ENCODE data around the gene SLC25A48. TPM values are rescaled to one million over a fixed set of nuclear protein-coding genes. Genes with fewer than 3 reads are reported as not detected.

The SLC25A48 gene
- polyA plus RNA-seq, 12 donors, result 0.15 to 8.0 (median 0.53) TPM; not detected in 2

DNA sequence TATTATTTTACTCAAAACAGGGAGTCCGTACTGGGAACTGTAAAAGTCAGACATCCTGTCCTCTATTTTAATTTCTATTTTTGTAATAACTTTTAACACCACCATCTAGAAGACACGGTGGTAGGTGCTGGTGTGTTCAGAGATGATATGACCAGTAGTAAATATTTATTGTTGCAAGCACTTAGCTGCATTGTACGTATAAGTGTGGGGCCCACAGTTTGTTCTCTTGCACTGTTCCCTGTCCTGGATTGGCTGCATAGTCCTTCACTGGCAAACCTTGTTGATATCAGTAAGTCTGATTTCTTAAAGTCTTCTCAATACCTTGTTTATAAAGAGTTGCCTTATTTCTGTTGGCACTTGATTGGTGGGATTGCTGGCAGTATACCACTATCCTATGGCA lies 85.7 kb downstream of the SLC25A48 start:
- DNase-seq, result no peak

GRCh38 chr5:135921388-135921787 lies 86.9 kb downstream of the SLC25A48 start:
- no peak for DNase-seq

- no peak for DNase-seq
These were observed 95.8 kb downstream of the SLC25A48 start for GRCh38 chr5:135930029-135930948.

- no peak for DNase-seq
These were observed 96.5 kb downstream of the SLC25A48 start for GRCh38 chr5:135930949-135931295.

GRCh38 chr5:135934939-135935338 lies 100.5 kb downstream of the SLC25A48 start:
- DNase-seq, result no peak

GRCh38 chr5:135937245-135937911 lies 102.9 kb downstream of the SLC25A48 start:
- DNase-seq, result no peak

Other genes with a start within 250 kb of the SLC25A48 start
- not detected for gene IL9, start 61.2 kb downstream of the SLC25A48 start, polyA plus RNA-seq (ENCODE audit: insufficient read length in 12 of 12)
- gene LECT2, start 120.3 kb downstream of the SLC25A48 start, polyA plus RNA-seq (ENCODE audit: insufficient read length in 12 of 12), result under 1 TPM in 3 of 12 donors, not detected in 9; 0.19 to 0.88 (median 0.19) TPM
- gene TGFBI, start 194.3 kb downstream of the SLC25A48 start, polyA plus RNA-seq (ENCODE audit: insufficient read length in 12 of 12), result 100 to 1,000 TPM in 10 of 12 donors, 10 to 100 TPM in 1, not detected in 1; 85.2 to 354 (median 186) TPM